SK-N-SH treated with all-trans-retinoic acid at 6 μM for 48 hours (cell line): Measurements from ENCODE around the gene ARID3A.
"Not testable (repeated sequence)": the region's sequence is repeated elsewhere in the genome, so short reads cannot be mapped to it uniquely, and the experiment has no call there.

Experiments
- ATAC-seq: fragments of 200-7000 bp; cut with Tn5 transposase; 3 replicates; pipeline ENCODE4 v1.9.1; 2020; ENCODE audit warnings: mild to moderate bottlenecking, moderate library complexity
- ARNTL ChIP-seq: fragments of 450-650 bp; formaldehyde crosslinking; IDR thresholded peaks from 2 replicates; pipeline ENCODE4 v1.5.0; 2020; ENCODE audit warnings: low read depth, mild to moderate bottlenecking, moderate library complexity, borderline replicate concordance
- BACH2 ChIP-seq: fragments of 250-450 bp; sonication (Bioruptor Pico); IDR thresholded peaks from 2 replicates; pipeline ENCODE4 v1.9.0; 2021; ENCODE audit warnings: mild to moderate bottlenecking, borderline replicate concordance
- CREB5 ChIP-seq: fragments of 250-450 bp; sonication (Bioruptor Pico); IDR thresholded peaks from 2 replicates; pipeline ENCODE4 v1.5.1; 2020; ENCODE audit warnings: low read depth, mild to moderate bottlenecking, moderate library complexity
- CSDC2 ChIP-seq: fragments of 250-450 bp; sonication (Bioruptor Pico); IDR thresholded peaks from 2 replicates; pipeline ENCODE4 v1.5.0; 2020; ENCODE audit warnings: mild to moderate bottlenecking, moderate library complexity
- CSRNP3 ChIP-seq: fragments of 250-450 bp; sonication (Bioruptor Pico); IDR thresholded peaks from 2 replicates; pipeline ENCODE4 v1.5.1; 2021; ENCODE audit warnings: mild to moderate bottlenecking, moderate library complexity
- GLIS3 ChIP-seq: fragments of 250-450 bp; sonication (Bioruptor Pico); IDR thresholded peaks from 2 replicates; pipeline ENCODE4 v1.5.0; 2020; ENCODE audit warnings: mild to moderate bottlenecking, moderate library complexity
- ISL1 ChIP-seq: fragments of 250-450 bp; sonication (Bioruptor Pico); IDR thresholded peaks from 2 replicates; pipeline ENCODE4 v2.1.2; 2022; ENCODE audit warnings: mild to moderate bottlenecking, moderate library complexity
- OSR1 ChIP-seq: fragments of 250-450 bp; sonication (Bioruptor Pico); IDR thresholded peaks from 2 replicates; pipeline ENCODE4 v1.8.0; 2022; ENCODE audit warnings: moderate library complexity, mild to moderate bottlenecking, inconsistent platforms
- PATZ1 ChIP-seq: fragments of 250-450 bp; sonication (Bioruptor Pico); IDR thresholded peaks from 2 replicates; pipeline ENCODE4 v1.8.0; 2020; ENCODE audit warnings: mild to moderate bottlenecking, moderate library complexity, borderline replicate concordance
- POU6F1 ChIP-seq: fragments of 250-450 bp; sonication (Bioruptor Pico); IDR thresholded peaks from 2 replicates; pipeline ENCODE4 v1.8.0; 2021; ENCODE audit warnings: low read depth, mild to moderate bottlenecking, moderate library complexity, borderline replicate concordance
- PPARA ChIP-seq: fragments of 250-450 bp; sonication (Bioruptor Pico); IDR thresholded peaks from 2 replicates; pipeline ENCODE4 v1.5.0; 2020; ENCODE audit warnings: mild to moderate bottlenecking, borderline replicate concordance
- RARB ChIP-seq: fragments of 250-450 bp; sonication (Bioruptor Pico); IDR thresholded peaks from 2 replicates; pipeline ENCODE4 v1.8.0; 2021; ENCODE audit warnings: mild to moderate bottlenecking, moderate library complexity
- SNAI2 ChIP-seq: fragments of 250-450 bp; sonication (Bioruptor Pico); IDR thresholded peaks from 2 replicates; pipeline ENCODE4 v1.5.0; 2020; ENCODE audit warnings: mild to moderate bottlenecking, moderate library complexity
- TCF4 ChIP-seq: fragments of 250-450 bp; sonication (Bioruptor Pico); IDR thresholded peaks from 2 replicates; pipeline ENCODE4 v1.8.0; 2021; ENCODE audit warnings: mild to moderate bottlenecking, moderate library complexity, borderline replicate concordance
- TOX ChIP-seq: fragments of 250-450 bp; sonication (Bioruptor Pico); IDR thresholded peaks from 2 replicates; pipeline ENCODE4 v1.8.0; 2021; ENCODE audit warnings: mild to moderate bottlenecking, moderate library complexity, borderline replicate concordance
- TSHZ2 ChIP-seq: fragments of 250-450 bp; sonication (Bioruptor Pico); IDR thresholded peaks from 2 replicates; pipeline ENCODE4 v1.5.0; 2020; ENCODE audit warnings: mild to moderate bottlenecking, moderate library complexity
- ZC3H10 ChIP-seq: fragments of 250-450 bp; sonication (Bioruptor Pico); IDR thresholded peaks from 2 replicates; pipeline ENCODE4 v1.5.1; 2021; ENCODE audit warnings: mild to moderate bottlenecking, moderate library complexity
- ZFP3 ChIP-seq: fragments of 250-450 bp; sonication (Bioruptor Pico); IDR thresholded peaks from 2 replicates; pipeline ENCODE4 v1.5.0; 2020; ENCODE audit warnings: mild to moderate bottlenecking, moderate library complexity
- ZFP30 ChIP-seq: fragments of 450-650 bp; formaldehyde crosslinking; IDR thresholded peaks from 2 replicates; pipeline ENCODE4 v1.5.0; 2022; ENCODE audit warnings: mild to moderate bottlenecking, moderate library complexity
- ZNF565 ChIP-seq: fragments of 450-650 bp; formaldehyde crosslinking; conservative IDR thresholded peaks from 2 replicates; pipeline ENCODE4 v1.5.0; 2020; ENCODE audit warnings: low read depth, mild to moderate bottlenecking, moderate library complexity
- ZNF70 ChIP-seq: fragments of 450-650 bp; formaldehyde crosslinking; IDR thresholded peaks from 2 replicates; pipeline ENCODE4 v1.5.0; 2020; ENCODE audit warnings: mild to moderate bottlenecking, moderate library complexity
- ZNF8 ChIP-seq: fragments of 450-650 bp; formaldehyde crosslinking; IDR thresholded peaks from 2 replicates; pipeline ENCODE4 v1.5.0; 2020; ENCODE audit warnings: mild to moderate bottlenecking, moderate library complexity

Gene ARID3A

GRCh38 chr19:889662-890295 is 36.1 kb upstream of the ARID3A start (continued):
- TF ChIP-seq PPARA (CRISPR knock-in tag) (no peak), ZNF70 (CRISPR knock-in tag) (no peak), SNAI2 (CRISPR knock-in tag) (no peak)

- TF ChIP-seq POU6F1 (CRISPR knock-in tag) (no peak), CREB5 (CRISPR knock-in tag) (no peak), ISL1 (no peak), CSDC2 (CRISPR knock-in tag) (no peak), TOX (CRISPR knock-in tag) (no peak), ARNTL (CRISPR knock-in tag) (no peak), TCF4 (CRISPR knock-in tag) (no peak), ZNF565 (CRISPR knock-in tag) (no peak), GLIS3 (CRISPR knock-in tag) (no peak), PPARA (CRISPR knock-in tag) (no peak), CSRNP3 (CRISPR knock-in tag) (no peak), ZFP30 (no peak), ZNF8 (no peak), ZFP3 (no peak), RARB (CRISPR knock-in tag) (no peak), ZC3H10 (CRISPR knock-in tag) (no peak), TSHZ2 (no peak), PATZ1 (CRISPR knock-in tag) (no peak), BACH2 (CRISPR knock-in tag) (no peak), OSR1 (CRISPR knock-in tag) (no peak)
- ATAC-seq, result no peak
These were observed 35.0 kb upstream of the ARID3A start for GRCh38 chr19:890831-891230.

- not testable (repeated sequence) for ATAC-seq
These were observed 34.2 kb upstream of the ARID3A start for GRCh38 chr19:891421-892200.
